Spleen (tissue), 7 donors: ENCODE measurements around the gene ABCB8.

Experiments
- POLR2A ChIP-seq, 3 donors: fragments of 450-650 bp; IDR thresholded peaks; one replicate each; pipeline ENCODE4 v1.5.1; 2017; ENCODE audit warnings: antibody characterized with exemption in 3 of 3, mild to moderate bottlenecking in 1 of 3
- POLR2AphosphoS5 ChIP-seq, 3 donors: sonication (generic); formaldehyde crosslinking; IDR thresholded peaks; one replicate each; pipeline ENCODE4 v1.5.1; 2017; ENCODE audit warnings: antibody characterized with exemption in 3 of 3
- TF ChIP-seq, protein P1 (sequence below), 11 experiments: fragments of 200-600 bp in 7 of 11; fragments of 450-650 bp in 4 of 11; sonication (generic) in 4 of 11; IDR thresholded peaks in 8 of 11; conservative IDR thresholded peaks in 3 of 11; 1 replicate in 7 of 11; 2 replicates in 4 of 11; pipeline versions ENCODE4 v1.4.0 to v1.8.0; 2016 to 2021; ENCODE audit warnings: antibody characterized with exemption in 11 of 11, inconsistent platforms in 4 of 11, mild to moderate bottlenecking in 1 of 11
- donor health status: DM: no; HTN: no; CAD: no; lungs with moderate emphysema.
- donor health status: DM: no; HTN: no; CAD: no.
- donor health status: DM: no; HTN: no; CAD: no.

DNA sequence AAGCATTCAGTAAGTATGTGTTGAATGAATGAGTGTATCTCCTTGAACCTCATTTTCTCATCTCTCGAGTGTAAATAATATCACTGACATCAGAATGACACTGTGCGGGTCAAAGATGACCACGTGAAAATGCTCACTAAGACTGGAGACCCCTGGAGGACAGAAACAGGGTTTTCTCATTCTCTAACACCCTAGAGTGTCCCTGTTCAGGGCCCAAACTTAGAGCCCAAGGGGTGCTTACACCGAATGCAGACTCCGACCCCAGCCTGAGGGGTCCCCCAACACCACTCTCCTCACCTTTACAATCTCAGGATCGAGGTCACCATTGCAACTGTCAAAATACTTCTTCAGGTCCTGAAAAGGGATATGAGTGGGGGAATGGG, 28.0 kb downstream of the ABCB8 start:
- TF ChIP-seq, protein P1, sequence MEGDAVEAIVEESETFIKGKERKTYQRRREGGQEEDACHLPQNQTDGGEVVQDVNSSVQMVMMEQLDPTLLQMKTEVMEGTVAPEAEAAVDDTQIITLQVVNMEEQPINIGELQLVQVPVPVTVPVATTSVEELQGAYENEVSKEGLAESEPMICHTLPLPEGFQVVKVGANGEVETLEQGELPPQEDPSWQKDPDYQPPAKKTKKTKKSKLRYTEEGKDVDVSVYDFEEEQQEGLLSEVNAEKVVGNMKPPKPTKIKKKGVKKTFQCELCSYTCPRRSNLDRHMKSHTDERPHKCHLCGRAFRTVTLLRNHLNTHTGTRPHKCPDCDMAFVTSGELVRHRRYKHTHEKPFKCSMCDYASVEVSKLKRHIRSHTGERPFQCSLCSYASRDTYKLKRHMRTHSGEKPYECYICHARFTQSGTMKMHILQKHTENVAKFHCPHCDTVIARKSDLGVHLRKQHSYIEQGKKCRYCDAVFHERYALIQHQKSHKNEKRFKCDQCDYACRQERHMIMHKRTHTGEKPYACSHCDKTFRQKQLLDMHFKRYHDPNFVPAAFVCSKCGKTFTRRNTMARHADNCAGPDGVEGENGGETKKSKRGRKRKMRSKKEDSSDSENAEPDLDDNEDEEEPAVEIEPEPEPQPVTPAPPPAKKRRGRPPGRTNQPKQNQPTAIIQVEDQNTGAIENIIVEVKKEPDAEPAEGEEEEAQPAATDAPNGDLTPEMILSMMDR (IDR thresholded peaks at IDR 0.05 in 8 of 11, conservative IDR thresholded peaks at IDR 0.05 in 3 of 11): no peak
- no peak for TF ChIP-seq POLR2A (IDR thresholded peaks at IDR 0.05)
- no peak for TF ChIP-seq POLR2AphosphoS5 (IDR thresholded peaks at IDR 0.05)
